ENCODE measurements around the gene OSBPL9.
"Not testable (repeated sequence)": the region's sequence is repeated elsewhere in the genome, so short reads cannot be mapped to it uniquely, and the experiment has no call there.

OSBPL9 gene

DNA sequence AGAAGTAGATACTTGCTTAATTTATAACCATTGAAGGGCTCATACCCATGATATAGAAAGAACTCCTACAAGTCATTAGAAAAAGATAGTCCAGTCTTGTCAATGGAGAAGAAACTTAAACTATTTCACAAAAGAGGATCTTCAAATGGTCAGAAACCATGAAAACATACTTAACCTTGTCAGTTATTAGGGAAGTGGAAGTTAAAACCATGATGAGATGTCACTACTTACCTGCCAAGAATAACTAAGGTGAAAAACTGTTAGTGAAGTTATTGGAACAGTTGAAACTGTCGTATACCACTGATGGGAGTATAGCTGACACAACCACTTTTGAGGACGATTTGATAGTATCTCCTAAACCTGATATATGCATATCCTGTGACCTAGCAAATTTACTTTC is 46.8 kb downstream of the OSBPL9 start:
- DNase-seq (ENCODE audit: low read depth in 2 of 2): no peak

DNA sequence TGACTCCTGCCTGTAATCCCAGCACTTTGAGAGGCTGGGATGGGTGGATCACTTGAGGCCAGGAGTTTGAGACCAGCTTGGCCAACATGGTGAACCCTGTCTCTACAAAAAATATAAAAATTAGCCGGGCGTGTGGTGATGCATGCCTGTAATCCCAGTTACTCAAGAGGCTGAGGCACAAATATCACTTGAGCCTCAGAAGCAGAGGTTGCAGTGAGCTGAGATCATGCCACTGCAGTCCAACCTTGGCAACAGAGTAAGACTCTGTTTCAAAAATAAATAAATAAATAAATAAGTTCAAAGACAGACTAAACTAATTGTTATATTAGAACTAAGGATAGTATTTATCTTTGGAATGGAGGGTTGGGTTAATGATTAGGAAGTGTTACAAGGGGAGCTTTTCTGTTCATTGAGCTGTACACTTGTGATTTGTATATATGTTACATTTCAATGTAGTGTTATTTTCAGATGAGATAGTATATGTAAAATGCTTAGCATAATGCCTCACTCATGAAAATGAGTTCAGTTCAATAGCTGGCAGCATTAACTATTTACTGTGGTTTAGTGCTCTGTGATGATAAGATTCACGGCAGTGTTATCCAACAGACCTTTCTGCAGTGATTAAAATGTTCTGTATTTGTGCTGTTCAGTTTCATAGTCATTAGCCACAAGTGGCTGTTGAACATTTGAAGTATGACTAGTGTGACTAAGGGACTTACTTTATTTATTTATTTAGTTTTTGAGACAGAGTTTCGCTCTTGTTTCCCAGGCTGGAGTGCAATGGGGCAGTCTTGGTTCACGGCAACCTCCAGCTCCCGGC is 47.7 kb downstream of the OSBPL9 start:
- no peak for DNase-seq (ENCODE audit: low read depth in 2 of 2)

DNA sequence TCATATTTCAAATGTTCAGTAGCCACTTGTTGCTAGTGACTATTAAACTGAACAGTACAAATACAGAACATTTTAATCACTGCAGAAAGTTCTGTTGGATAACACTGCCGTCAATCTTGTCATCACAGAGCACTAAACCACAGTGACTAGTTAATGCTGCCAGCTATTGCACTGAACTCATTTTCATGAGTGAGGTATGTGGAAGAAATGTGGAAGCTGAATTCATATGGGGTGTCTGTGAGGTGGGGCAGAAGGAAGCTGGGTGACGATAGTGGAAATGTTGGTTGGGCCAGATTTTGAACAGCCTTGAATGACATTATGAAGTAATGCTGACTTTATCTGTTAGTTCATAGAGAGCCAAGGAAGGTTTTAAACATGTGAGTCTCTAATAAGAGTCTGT is 49.6 kb downstream of the OSBPL9 start:
- no peak for DNase-seq (ENCODE audit: low read depth in 2 of 2)

DNA sequence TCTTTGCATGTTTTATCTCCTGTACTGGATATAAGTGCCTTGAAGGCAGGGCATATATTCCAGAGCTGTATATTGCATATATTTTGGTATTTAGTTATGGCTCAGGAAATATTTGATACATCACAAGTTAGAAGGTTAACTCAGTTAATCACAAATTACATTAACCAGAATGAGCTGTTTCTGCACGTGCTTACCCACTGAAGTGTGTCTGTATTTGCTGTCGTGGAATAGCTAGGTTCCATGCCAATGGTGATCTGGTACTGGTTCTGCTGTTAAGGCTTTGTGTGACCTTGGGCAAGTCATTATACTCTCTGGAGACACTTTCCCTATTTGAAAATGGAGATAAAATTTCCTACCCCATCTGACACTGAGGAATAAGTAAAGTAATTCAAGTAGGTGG is 50.7 kb downstream of the OSBPL9 start:
- DNase-seq (ENCODE audit: low read depth in 2 of 2): no peak

DNA sequence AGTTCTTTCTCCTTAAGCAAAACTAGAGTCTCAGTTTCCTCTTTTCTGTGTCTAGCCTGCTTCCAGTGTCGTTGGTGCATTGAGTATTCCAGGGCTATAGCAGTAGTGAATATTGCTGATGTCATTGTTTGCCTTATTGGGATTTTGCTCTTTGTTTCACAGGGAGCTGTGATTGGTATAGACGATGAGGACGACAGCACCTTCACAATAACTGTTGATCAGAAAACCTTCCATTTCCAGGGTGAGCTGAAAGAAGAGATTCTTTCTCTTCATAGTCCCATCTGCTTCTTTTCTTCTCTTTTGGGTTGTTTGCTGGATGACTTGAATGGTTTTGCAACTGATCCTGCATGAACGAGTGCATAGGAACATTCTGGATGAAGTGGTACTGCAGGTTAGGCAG is 52.4 kb downstream of the OSBPL9 start:
- DNase-seq (ENCODE audit: low read depth in 2 of 2): no peak

DNA sequence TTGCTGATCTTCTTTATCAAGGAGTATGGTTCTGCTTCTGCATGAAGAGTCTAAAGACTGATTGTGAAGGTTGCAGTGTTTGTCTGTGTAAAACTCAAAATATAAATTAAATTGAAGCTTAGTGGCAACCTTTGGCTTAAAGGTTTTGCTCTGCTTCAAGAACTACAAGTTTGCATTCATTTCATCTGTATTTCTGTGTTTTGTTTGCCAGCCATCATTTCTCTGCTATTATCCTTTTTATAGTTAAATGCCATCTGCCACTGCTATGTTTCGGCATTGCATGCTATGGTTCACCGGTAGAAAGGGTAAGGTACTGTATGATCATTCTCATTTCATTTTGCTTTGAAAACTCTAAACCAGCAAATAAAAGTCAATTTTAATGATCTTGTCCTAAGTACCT is 52.9 kb downstream of the OSBPL9 start:
- no peak for DNase-seq (ENCODE audit: low read depth in 2 of 2)

DNA sequence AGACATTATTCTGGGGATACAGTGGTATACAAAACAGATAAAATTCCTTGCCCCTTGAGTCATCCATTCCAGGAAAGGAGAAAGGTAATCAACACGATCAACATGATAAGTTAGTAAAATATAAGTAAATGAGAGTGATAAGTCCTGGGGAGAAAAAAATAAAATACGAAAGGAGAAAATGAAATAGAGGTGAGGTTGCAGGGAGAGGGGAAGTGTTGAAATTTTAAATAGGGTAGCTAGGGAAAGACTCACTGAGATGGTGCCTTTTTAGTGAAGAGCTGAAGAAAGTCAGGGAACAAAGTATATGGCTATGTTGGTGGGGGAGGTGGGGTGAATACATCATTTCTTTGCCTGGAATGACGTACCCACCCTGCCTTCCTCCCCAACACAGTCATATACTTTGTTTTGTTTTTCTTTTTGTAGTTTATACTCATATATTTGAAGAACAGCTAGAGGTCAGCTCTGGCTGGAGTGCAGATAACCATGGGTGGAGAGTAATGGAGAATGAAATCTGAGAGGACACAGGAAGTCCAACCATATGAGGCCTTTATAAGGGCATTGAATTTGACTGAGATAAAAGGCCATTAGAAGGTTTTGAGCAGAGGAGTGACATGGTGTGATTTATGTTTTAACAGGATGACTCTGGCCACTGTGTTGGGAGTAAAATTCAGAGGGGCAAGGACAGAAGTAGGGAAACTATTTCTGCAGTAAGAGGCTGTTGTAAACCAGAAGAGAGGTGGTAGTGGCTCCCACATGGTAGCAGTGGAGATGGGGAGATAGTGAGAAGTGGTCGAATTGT is 54.8 kb downstream of the OSBPL9 start:
- no peak for DNase-seq (ENCODE audit: low read depth in 2 of 2)

DNA sequence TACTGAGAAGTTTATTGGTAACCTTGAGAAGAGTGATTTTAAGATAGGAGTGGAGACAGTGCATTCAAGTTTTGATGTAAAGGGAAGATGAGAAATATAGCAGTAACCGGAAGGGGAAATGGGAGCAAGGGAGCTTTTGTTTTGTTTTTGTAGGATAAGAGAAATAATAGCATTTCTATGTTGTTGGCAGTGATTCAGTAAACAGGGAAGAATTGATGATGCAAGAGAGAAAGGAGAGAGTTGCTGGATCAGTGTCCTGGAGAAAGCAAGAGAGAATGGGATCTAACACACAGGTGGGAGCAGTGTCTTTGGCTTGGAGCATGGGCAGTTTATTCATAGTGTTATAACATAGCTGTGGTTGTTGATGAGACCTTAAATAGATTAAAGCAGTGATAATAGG is 56.4 kb downstream of the OSBPL9 start:
- DNase-seq (ENCODE audit: low read depth in 2 of 2): no peak

DNA sequence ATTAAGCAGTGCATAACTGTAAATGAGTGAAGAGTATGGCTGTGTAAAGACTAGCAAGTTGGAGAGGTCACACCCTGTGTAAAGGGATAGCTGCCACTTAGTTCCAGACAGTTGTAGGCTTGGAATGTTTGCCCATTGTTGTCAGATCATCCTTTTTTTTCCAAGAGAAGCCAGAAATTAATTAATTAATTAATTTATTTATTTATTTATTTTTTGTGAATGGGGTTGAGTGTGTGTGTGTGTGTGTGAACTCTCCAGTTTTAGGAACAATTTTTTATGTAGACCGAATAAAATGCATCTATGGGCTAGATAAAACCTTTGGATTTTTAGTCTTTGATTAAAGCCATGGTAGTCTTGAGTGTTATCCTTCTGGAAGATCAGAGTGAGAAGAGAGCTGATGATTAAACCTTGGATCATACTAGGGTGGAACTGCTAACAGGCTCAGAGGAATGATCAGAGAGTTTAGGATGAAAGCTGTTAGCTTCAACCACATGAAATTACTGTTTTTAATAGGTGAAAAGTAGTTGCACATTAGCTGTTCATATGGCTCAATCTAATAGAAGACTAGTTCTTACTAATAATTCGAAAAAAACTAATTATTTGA is 58.4 kb downstream of the OSBPL9 start:
- DNase-seq (ENCODE audit: low read depth in 2 of 2): no peak

DNA sequence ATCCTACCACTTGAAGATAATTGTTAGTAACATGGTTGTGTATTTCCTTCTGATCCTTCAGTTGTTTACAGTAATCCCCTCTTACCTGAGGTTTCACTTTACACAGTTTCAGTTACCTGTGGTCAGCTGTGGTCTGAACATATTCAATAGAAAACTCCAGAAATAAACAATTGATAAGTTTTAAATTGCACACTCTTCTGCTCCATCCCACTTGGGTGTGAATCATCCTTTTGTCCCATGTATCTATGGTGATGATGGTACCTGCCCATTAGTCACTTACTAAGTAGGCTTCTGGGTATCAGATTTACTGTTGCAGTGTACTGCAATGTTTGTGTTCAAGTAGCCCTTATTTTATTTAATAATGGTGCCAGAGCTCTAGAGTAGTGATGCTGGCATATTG is 62.5 kb downstream of the OSBPL9 start:
- no peak for DNase-seq (ENCODE audit: low read depth in 2 of 2)

DNA sequence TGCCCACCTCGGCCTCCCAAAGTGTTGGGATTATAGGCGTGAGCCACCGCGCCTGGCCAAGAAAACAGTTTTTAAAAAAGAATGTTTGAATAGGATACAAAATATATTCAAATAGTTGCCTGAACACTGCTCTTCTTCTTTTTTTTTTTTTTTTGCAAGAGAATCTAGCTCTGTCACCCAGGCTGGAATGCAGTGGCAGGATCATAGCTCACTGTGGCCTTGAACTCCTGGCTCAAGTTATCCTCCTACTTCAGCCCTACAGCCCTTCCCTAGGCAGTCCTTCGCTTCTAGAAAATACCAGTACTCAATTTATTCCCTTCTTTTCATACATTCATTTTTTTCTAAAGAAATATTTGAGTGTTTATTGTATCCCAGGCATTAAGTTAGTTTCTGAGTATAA is 67.9 kb downstream of the OSBPL9 start:
- DNase-seq (ENCODE audit: low read depth in 2 of 2): no peak

DNA sequence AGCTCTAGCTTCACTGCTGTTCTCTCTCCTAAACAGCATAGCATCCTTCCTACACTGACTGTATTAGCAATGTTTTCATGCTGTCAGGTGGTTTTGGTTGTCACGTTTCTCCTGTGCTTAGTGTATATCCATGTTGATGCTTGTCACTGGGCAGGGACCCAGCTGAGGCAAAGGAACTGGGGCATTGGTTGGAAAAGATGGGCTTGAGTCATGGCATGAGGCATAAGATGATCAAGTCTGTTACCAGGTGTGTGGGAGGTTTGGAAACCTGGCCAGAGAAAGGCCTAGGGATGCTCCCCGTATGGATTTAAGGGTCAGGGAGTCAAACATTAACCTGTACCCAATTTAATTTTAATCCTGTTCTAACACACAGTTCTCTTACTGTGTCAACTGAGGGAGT is 69.6 kb downstream of the OSBPL9 start:
- DNase-seq (ENCODE audit: low read depth in 2 of 2): no peak

DNA sequence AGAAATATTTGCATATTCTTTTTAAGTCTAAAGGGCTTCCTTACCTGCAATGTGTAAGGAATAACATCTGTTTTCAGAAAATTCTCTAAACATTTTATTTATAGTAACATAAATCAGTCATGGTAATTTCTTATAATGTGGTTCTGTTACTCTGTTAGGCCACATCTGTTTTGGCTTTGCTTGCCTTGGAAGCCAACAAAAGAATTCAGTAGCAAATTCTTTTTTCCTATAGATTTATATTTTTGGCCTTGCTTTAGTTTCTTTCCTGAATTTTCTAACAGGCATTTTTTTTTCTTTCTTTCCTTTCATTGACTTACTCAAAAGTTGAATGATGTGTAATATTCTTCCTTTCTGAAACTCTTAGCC is 72.2 kb downstream of the OSBPL9 start:
- no peak for DNase-seq (ENCODE audit: low read depth in 2 of 2)

DNA sequence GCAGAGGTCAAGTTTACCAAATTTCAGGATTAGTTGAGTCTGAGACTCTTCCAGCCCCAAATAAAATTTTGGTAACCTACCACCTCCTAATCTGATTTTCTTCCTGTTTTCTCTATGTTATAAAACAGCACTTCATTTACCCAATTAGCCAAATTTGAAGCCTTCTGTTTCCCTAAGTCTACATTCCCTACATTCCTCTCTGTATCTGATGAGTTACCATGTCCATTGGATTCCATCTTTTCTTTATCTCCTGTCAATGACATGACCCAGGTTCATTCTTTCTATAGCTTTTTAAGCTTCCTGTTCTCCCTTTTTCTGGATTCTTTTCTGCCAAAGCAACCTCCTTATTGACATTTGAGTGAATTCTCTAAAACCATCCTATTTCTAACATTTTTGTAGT is 72.8 kb downstream of the OSBPL9 start:
- no peak for DNase-seq (ENCODE audit: low read depth in 2 of 2)

DNA sequence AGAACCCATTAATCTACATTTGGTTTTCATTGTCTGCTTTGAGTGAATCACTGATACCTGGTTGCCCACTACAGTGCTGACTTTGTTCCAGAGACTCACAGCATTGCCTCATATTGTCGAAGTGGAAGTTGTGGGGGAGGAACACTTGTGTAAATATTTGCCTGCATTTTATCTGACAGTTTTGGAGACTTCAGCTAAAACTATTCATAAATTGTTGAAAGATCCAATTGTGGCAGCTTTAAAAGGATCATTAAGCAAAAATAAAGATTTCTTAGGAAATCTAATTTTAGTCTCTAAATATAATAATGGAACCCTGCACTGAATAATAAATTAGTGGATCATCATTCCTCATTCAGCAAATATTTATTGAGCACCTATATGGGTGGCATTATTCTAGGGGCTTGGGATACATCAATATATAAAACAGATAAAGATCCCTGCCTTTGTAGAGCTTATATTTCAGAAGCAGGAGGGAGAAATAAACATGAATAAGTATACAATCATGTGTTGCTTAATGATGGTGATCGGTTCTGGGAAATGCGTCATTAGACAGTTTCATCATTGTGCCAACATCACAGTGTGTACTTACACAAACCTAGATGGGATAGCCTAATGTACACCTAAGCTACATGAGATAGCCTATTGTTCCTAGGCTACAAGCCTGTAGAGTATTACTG is 73.5 kb downstream of the OSBPL9 start:
- DNase-seq (ENCODE audit: low read depth in 2 of 2): no peak

DNA sequence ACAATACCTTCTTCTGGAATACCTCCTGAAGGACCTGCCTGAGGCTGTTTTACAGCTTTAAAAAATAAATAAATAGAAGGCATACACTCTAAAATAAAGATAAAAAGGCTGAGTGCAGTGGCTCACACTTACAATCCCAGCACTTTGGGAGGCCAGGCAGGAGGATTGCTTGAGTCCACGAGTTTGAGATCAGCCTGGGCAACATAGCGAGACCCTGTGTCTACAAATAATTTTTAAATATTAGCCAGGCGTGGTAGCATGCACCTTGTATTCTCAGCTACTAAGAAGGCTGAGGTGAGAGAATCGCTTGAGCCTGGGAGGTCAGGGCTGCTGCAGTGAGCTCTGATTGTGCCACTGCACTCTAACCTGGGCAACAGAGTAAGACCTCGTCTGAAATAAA is 75.0 kb downstream of the OSBPL9 start:
- no peak for DNase-seq (ENCODE audit: low read depth in 2 of 2)

DNA sequence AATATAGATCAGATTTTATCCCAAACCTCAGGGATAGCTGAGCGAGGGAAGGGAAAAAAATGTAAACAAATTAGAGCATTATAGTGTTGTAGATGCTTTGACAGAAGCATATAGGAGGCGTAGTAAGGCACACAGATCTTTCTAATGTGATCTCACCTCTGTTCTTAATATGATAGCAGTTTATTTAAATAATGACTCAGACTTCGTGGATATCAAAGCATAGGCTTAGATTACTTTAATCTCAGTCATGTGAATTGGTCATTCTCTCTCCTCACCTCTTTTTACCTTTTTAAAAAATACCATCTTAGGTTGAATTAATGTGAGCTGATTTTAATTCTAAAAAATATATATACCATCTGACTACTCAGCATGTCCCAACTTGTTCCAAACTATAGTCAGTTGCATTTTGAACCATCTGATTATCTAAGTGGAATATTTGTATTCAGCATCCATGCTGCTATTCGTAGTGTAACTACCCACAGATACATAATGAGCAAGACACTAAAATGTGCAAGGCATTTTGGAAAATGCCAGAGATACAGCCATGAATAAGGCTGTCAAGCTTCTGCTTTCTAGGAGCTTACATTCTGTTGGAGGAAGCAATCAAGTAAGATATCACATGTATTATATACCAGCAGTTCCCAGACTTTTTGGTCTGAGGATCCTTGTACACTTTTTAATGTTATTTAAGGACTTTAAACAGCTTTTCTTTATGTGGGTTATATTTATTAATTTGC is 76.7 kb downstream of the OSBPL9 start:
- no peak for DNase-seq (ENCODE audit: low read depth in 2 of 2)

DNA sequence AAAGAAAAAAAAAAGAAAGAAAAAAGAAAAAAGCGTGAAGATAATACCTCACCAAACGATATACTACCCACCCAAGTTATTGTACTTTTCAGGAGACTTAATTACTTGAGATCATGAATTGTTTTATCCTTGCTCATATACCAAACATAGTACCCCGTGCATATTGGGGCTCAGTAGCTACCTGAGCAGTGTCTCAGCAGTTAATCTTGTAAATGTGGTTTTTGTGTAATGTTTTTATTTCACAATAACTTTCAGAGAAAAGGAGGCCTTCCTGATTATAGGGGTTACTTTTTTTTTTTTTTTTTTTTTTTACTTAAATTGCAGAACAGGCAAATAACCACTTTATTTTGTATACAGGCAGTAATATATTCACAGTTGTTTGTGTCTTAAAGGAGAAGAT is 80.3 kb downstream of the OSBPL9 start:
- no peak for DNase-seq (ENCODE audit: low read depth in 2 of 2)

DNA sequence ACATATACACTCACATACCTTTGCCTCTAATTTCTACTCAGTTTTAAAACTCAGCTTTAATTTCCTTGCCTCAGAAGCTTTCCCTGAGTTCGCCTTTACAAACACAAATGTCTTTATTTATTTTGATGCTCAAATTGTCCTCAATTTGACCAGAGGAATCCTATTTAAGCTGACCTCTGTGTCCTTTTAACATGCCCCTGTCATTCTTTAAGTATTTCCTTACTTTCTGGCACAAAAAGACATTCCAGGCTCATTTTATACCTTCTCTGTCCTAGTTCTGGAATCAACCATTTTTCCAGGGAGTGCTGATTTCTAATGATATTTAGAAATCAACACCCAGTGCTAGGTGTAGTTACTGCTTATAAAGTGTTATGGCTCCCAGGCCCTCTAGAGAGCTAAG is 82.5 kb downstream of the OSBPL9 start:
- DNase-seq (ENCODE audit: low read depth in 2 of 2): no peak

DNA sequence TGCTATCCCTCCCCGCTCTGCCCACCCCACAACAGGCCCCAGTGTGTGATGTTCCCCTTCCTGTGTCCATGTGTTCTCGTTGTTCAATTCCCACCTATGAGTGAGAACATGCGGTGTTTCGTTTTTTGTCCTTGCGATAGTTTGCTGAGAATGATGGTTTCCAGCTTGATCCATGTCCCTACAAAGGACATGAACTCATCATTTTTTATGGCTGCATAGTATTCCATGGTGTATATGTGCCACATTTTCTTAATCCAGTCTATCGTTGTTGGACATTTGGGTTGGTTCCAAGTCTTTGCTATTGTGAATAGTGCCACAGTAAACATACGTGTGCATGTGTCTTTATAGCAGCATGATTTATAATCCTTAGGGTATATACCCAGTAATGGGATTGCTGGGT is 84.9 kb downstream of the OSBPL9 start:
- DNase-seq (ENCODE audit: low read depth in 2 of 2): not testable (repeated sequence)

DNA sequence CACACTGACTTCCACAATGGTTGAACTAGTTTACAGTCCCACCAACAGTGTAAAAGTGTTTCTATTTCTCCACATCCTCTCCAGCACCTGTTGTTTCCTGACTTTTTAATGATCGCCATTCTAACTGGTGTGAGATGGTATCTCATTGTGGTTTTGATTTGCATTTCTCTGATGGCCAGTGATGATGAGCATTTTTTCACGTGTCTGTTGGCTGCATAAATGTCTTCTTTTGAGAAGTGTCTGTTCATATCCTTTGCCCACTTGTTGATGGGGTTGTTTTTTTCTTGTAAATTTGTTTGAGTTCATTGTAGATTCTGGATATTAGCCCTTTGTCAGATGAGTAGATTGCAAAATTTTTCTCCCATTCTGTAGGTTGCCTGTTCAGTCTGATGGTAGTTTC is 85.3 kb downstream of the OSBPL9 start:
- DNase-seq (ENCODE audit: low read depth in 2 of 2): not testable (repeated sequence)

DNA sequence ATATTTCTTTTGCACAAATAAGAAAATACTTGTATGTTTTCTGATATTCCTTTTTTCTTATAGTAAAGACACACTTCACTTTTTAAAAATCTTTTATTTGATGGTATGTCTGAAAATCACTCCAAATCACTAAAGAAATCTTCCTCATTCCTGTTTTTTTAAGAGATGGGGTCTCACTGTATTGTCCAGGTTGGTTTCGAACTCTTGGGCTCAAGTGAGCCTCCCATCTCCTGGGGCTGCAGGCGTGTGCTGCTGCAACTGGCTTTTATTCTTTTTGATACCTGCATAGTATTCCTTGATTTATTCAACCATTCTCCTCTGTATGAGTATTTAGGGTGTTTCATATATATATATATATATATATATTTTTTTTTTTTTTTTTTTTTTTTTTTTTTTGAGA is 88.1 kb downstream of the OSBPL9 start:
- DNase-seq (ENCODE audit: low read depth in 2 of 2): no peak

Measured in stimulated activated CD8-positive, alpha-beta memory T cell treated with anti-CD3 and anti-CD28 coated beads, Interleukin-2, amount 100 ng/mL, for 48 hours (primary cell).